ENCODE data around the gene RNF183.

The RNF183 gene

DNA sequence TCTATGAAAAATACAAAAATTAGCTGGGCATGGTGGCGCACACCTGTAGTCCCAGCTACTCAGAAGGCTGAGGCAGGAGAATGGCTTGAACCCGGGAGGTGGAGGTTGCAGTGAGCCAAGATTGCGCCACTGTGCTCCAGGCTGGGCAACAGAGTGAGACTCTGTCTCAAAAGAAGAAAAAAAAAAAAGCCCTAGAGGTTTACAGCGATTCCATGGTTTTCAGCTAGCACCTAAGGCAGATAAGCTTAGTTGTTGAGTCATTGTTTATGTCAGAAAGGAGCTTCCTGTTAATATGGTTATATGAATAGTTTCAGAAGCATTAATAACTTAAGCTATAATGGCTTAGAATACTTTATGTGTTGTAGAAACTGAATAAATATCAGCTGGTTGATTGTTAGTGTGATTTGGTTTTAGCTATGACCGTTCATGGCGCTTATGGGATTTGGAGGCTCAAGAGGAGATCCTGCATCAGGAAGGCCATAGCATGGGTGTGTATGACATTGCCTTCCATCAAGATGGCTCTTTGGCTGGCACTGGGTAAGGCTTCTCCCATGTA lies 13.0 kb downstream of the RNF183 start:
- Histone ChIP-seq H3K4ac (ENCODE audit: low read depth in 1 of 2, low read length in 2 of 2) (no peak overlapping the region), H2BK12ac (ENCODE audit: low read length in 2 of 2) (no peak overlapping the region), H2AFZ (ENCODE audit: low read depth, low read length) (no peak overlapping the region), H3K36me3 (ENCODE audit: control insufficient read depth in 1 of 2, insufficient read depth in 2 of 2, low read depth in 1 of 2, low read length in 2 of 2) (peaks cover 42 to 80% of the 10 kb centered on the region in 2 experiments), H2BK120ac (ENCODE audit: low read depth, low read length) (no peak overlapping the region), H3K14ac (ENCODE audit: low read length in 2 of 2) (no peak overlapping the region), H3K27me3 (ENCODE audit: control insufficient read depth in 1 of 2, insufficient read depth in 1 of 2, low read length in 2 of 2) (no peaks in the 10 kb centered on the region), H3K18ac (ENCODE audit: low read depth in 1 of 2, low read length in 2 of 2) (no peak overlapping the region), H3K4me3 (ENCODE audit: insufficient read depth in 1 of 2, low read depth in 1 of 2, low read length in 2 of 2) (no peak overlapping the region), H3K9me3 (ENCODE audit: control insufficient read depth, low read length) (no peaks in the 10 kb centered on the region), H2BK5ac (ENCODE audit: low read depth, low read length, poor library complexity, severe bottlenecking) (no peak overlapping the region), H3K4me2 (ENCODE audit: low read length, poor library complexity, severe bottlenecking) (no peak overlapping the region), H2BK15ac (ENCODE audit: low read depth, poor library complexity, severe bottlenecking) (no peak overlapping the region), H3K4me1 (ENCODE audit: control insufficient read depth, insufficient read depth, low read depth, low read length) (no peaks in the 10 kb centered on the region), H2AK5ac (ENCODE audit: low read length, severe bottlenecking) (no peak overlapping the region), H3K79me1 (replicated peaks; ENCODE audit: low read length, poor library complexity, severe bottlenecking) (peaks cover 8% of the 10 kb centered on the region), H3K23ac (ENCODE audit: low read length in 2 of 2) (no peak overlapping the region), H3K9ac (ENCODE audit: low read length) (no peak overlapping the region), H4K8ac (ENCODE audit: low read length) (no peak overlapping the region), H3K27ac (ENCODE audit: low read length, poor library complexity, severe bottlenecking) (no peak overlapping the region), H4K91ac (ENCODE audit: low read length) (no peak overlapping the region)
- WGBS, result 95% methylated on average over 6 of the region's 6 CpGs
- no peak for DNase-seq

DNA sequence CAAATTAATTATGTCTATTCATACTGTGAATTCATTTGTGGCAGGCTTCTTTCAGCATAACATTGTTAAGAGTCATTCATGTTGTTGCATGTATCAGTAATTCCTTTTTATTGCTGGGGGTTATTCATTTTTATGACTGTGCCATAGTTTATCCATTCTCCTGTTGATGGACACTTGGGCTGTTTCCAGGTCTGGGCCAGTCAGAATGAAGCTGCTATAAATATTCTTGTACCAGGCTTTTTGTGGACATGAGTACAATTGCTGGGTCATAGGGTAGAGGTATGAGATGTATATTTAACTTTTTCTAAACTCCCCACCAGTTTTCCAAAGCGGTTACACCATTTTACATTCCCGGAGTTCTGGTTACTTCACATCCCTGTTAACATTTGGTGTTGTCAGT lies 14.1 kb downstream of the RNF183 start:
- H3K14ac ChIP-seq (ENCODE audit: low read length in 2 of 2), result no peak overlapping the region
- WGBS, result 96% methylated on average over 2 of the region's 2 CpGs

DNA sequence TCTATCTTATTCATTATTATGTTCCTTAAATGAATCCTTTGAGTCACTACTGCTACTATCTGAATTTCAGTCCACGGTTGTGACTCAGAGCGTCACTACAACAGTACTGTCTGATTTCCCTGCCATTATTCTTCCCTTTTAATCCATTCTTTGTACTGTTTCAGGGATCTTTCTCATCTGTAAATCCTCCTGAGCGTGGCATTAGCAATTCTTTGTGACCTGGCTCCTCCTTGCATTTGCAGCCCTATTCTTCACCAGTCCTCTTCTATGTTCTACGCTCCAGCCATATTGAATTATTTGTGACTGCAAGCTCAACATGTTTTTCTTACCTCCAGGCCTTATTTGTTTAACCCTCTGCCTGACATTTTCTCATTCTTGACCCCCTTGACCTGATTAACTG lies 21.8 kb downstream of the RNF183 start:
- H3K79me1 ChIP-seq (replicated peaks; ENCODE audit: low read length, poor library complexity, severe bottlenecking), result peaks cover 21% of the 10 kb centered on the region
- no peaks in the 10 kb centered on the region for H3K9me3 ChIP-seq (ENCODE audit: control insufficient read depth, low read length)
- no peak overlapping the region for H2AFZ ChIP-seq (ENCODE audit: low read depth, low read length)
- H3K9ac ChIP-seq (ENCODE audit: low read length), result no peak overlapping the region
- no peaks in the 10 kb centered on the region for H3K4me1 ChIP-seq (ENCODE audit: control insufficient read depth, insufficient read depth, low read depth, low read length)
- H3K4me2 ChIP-seq (ENCODE audit: low read length, poor library complexity, severe bottlenecking), result no peak overlapping the region
- no peak overlapping the region for H2BK5ac ChIP-seq (ENCODE audit: low read depth, low read length, poor library complexity, severe bottlenecking)
- H2BK12ac ChIP-seq (ENCODE audit: low read length in 2 of 2), result no peak overlapping the region
- H3K27ac ChIP-seq (ENCODE audit: low read length, poor library complexity, severe bottlenecking), result no peak overlapping the region
- H4K91ac ChIP-seq (ENCODE audit: low read length), result no peak overlapping the region
- H3K27me3 ChIP-seq (ENCODE audit: control insufficient read depth in 1 of 2, insufficient read depth in 1 of 2, low read length in 2 of 2), result no peaks in the 10 kb centered on the region
- no peak overlapping the region for H3K18ac ChIP-seq (ENCODE audit: low read depth in 1 of 2, low read length in 2 of 2)
- no peak overlapping the region for H3K4ac ChIP-seq (ENCODE audit: low read depth in 1 of 2, low read length in 2 of 2)
- no peak overlapping the region for H2BK120ac ChIP-seq (ENCODE audit: low read depth, low read length)
- no peak overlapping the region for H3K4me3 ChIP-seq (ENCODE audit: insufficient read depth in 1 of 2, low read depth in 1 of 2, low read length in 2 of 2)
- no peak overlapping the region for H3K23ac ChIP-seq (ENCODE audit: low read length in 2 of 2)
- DNase-seq, result no peak
- 97% methylated on average over 4 of the region's 4 CpGs for WGBS
- no peak overlapping the region for H3K14ac ChIP-seq (ENCODE audit: low read length in 2 of 2)
- H4K8ac ChIP-seq (ENCODE audit: low read length), result no peak overlapping the region
- H3K36me3 ChIP-seq (ENCODE audit: control insufficient read depth in 1 of 2, insufficient read depth in 2 of 2, low read depth in 1 of 2, low read length in 2 of 2), result peaks cover 30 to 86% of the 10 kb centered on the region in 2 experiments
- H2BK15ac ChIP-seq (ENCODE audit: low read depth, poor library complexity, severe bottlenecking), result no peak overlapping the region
- no peak overlapping the region for H2AK5ac ChIP-seq (ENCODE audit: low read length, severe bottlenecking)

More for the DNA sequence above, 14.1 kb downstream of the RNF183 start:
- H2BK12ac ChIP-seq (ENCODE audit: low read length in 2 of 2), result no peak overlapping the region
- no peak overlapping the region for H3K27ac ChIP-seq (ENCODE audit: low read length, poor library complexity, severe bottlenecking)
- peaks cover 8% of the 10 kb centered on the region for H3K79me1 ChIP-seq (replicated peaks; ENCODE audit: low read length, poor library complexity, severe bottlenecking)
- H3K36me3 ChIP-seq (ENCODE audit: control insufficient read depth in 1 of 2, insufficient read depth in 2 of 2, low read depth in 1 of 2, low read length in 2 of 2), result peaks cover 45 to 89% of the 10 kb centered on the region in 2 experiments
- H4K91ac ChIP-seq (ENCODE audit: low read length), result no peak overlapping the region
- no peak overlapping the region for H2AFZ ChIP-seq (ENCODE audit: low read depth, low read length)
- no peak overlapping the region for H4K8ac ChIP-seq (ENCODE audit: low read length)
- no peak for DNase-seq
- H2BK15ac ChIP-seq (ENCODE audit: low read depth, poor library complexity, severe bottlenecking), result no peak overlapping the region
- H3K4me3 ChIP-seq (ENCODE audit: insufficient read depth in 1 of 2, low read depth in 1 of 2, low read length in 2 of 2), result no peak overlapping the region
- no peaks in the 10 kb centered on the region for H3K9me3 ChIP-seq (ENCODE audit: control insufficient read depth, low read length)
- no peak overlapping the region for H3K4ac ChIP-seq (ENCODE audit: low read depth in 1 of 2, low read length in 2 of 2)
- no peak overlapping the region for H3K4me2 ChIP-seq (ENCODE audit: low read length, poor library complexity, severe bottlenecking)
- no peaks in the 10 kb centered on the region for H3K4me1 ChIP-seq (ENCODE audit: control insufficient read depth, insufficient read depth, low read depth, low read length)
- H3K18ac ChIP-seq (ENCODE audit: low read depth in 1 of 2, low read length in 2 of 2), result no peak overlapping the region
- no peak overlapping the region for H2BK5ac ChIP-seq (ENCODE audit: low read depth, low read length, poor library complexity, severe bottlenecking)
- H3K9ac ChIP-seq (ENCODE audit: low read length), result no peak overlapping the region
- no peak overlapping the region for H3K23ac ChIP-seq (ENCODE audit: low read length in 2 of 2)
- H2BK120ac ChIP-seq (ENCODE audit: low read depth, low read length), result no peak overlapping the region
- no peak overlapping the region for H2AK5ac ChIP-seq (ENCODE audit: low read length, severe bottlenecking)
- H3K27me3 ChIP-seq (ENCODE audit: control insufficient read depth in 1 of 2, insufficient read depth in 1 of 2, low read length in 2 of 2), result no peaks in the 10 kb centered on the region

DNA sequence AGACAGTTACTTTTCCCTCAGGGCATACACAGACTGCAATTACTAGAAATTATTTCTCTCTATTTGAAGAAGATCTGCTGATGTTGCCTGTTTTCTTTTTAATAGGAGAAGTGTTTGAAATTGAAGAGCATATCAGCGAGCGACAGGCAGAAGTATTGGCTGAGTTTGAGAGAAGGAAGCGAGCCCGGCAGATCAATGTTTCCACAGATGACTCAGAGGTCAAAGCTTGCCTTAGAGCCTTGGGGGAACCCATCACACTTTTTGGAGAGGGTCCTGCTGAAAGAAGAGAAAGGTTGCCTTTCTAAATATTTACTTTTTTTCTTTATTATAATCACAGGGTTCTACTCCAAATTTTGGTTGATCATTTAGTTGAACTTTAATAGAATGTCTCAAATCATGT lies 24.3 kb downstream of the RNF183 start:
- no peak overlapping the region for H3K23ac ChIP-seq (ENCODE audit: low read length in 2 of 2)
- no peak overlapping the region for H2AK5ac ChIP-seq (ENCODE audit: low read length, severe bottlenecking)
- H3K4me2 ChIP-seq (ENCODE audit: low read length, poor library complexity, severe bottlenecking), result no peak overlapping the region
- no peak overlapping the region for H4K91ac ChIP-seq (ENCODE audit: low read length)
- no peak overlapping the region for H4K8ac ChIP-seq (ENCODE audit: low read length)
- DNase-seq, result no peak
- H3K4me1 ChIP-seq (ENCODE audit: control insufficient read depth, insufficient read depth, low read depth, low read length), result no peaks in the 10 kb centered on the region
- H2AFZ ChIP-seq (ENCODE audit: low read depth, low read length), result no peak overlapping the region
- H2BK120ac ChIP-seq (ENCODE audit: low read depth, low read length), result no peak overlapping the region
- no peak overlapping the region for H3K27ac ChIP-seq (ENCODE audit: low read length, poor library complexity, severe bottlenecking)
- no peaks in the 10 kb centered on the region for H3K9me3 ChIP-seq (ENCODE audit: control insufficient read depth, low read length)
- no peak overlapping the region for H3K4me3 ChIP-seq (ENCODE audit: insufficient read depth in 1 of 2, low read depth in 1 of 2, low read length in 2 of 2)
- no peak overlapping the region for H2BK12ac ChIP-seq (ENCODE audit: low read length in 2 of 2)
- no peak overlapping the region for H2BK5ac ChIP-seq (ENCODE audit: low read depth, low read length, poor library complexity, severe bottlenecking)
- H2BK15ac ChIP-seq (ENCODE audit: low read depth, poor library complexity, severe bottlenecking), result no peak overlapping the region
- WGBS, result 97% methylated on average over 4 of the region's 4 CpGs
- peaks cover 17% of the 10 kb centered on the region for H3K79me1 ChIP-seq (replicated peaks; ENCODE audit: low read length, poor library complexity, severe bottlenecking)
- H3K14ac ChIP-seq (ENCODE audit: low read length in 2 of 2), result no peak overlapping the region
- peaks cover 22 to 65% of the 10 kb centered on the region in 2 experiments for H3K36me3 ChIP-seq (ENCODE audit: control insufficient read depth in 1 of 2, insufficient read depth in 2 of 2, low read depth in 1 of 2, low read length in 2 of 2)
- H3K4ac ChIP-seq (ENCODE audit: low read depth in 1 of 2, low read length in 2 of 2), result no peak overlapping the region
- H3K27me3 ChIP-seq (ENCODE audit: control insufficient read depth in 1 of 2, insufficient read depth in 1 of 2, low read length in 2 of 2), result no peaks in the 10 kb centered on the region
- H3K9ac ChIP-seq (ENCODE audit: low read length), result peak overlapping the region; percentile 3
- H3K18ac ChIP-seq (ENCODE audit: low read depth in 1 of 2, low read length in 2 of 2), result no peak overlapping the region
